GM20431 (cell line): ENCODE results near the gene CISTR.
"Not testable (repeated sequence)": the region's sequence is repeated elsewhere in the genome, so short reads cannot be mapped to it uniquely, and the experiment has no call there.

ENCODE experiments used
- in situ Hi-C: fragments of 300-500 bp; cut with MseI, MboI; formaldehyde crosslinking; loops from one replicate; pipeline ENCODE4 v1.15.0; 2020; ENCODE audit warnings: low sequenced_read_pairs; ENCODE audit not compliant: unreplicated experiment

CISTR gene

DNA sequence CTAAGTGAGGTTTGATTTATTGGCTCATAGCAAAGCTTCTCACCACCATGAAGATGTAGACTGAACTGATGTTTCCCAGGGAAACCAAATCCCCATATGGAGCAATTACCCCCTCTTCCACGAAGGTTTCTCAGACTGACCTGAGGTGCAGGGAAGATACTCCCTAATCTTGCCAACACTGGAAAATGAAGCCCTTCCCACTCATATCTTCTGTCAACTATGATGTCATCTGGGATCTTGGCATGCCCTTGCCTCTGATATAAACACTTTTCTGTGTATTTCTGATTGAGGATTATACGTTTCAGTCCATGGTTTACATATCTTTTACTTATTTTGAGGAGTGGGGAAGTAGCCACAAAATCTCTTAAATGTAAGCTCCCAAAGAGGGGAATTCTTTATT, 14.1 kb upstream of the CISTR start:
- in situ Hi-C loops = no loop called here

DNA sequence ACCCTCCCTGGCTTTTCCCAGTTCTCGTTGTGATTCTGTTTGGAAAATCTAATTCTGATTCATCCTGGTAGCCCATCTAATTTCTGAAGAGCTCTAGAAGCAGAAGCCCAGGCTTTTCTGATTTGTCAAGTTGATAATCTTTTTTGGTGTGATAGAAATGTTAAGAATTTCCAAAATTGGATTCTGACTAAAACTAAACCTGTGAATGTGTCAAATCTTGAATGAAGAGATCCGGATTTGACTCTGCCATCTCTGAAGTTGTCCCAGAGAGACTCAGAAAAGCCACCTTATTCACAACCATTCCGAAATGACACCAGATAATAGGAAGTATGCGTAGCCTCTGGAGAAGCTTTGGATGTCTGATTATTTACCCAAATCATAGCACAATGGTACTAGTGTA, 12.8 kb upstream of the CISTR start:
- in situ Hi-C loops = no loop called here

GRCh38 chr12:53762793-53763192, 11.0 kb upstream of the CISTR start:
- in situ Hi-C loops = not testable (repeated sequence)

DNA sequence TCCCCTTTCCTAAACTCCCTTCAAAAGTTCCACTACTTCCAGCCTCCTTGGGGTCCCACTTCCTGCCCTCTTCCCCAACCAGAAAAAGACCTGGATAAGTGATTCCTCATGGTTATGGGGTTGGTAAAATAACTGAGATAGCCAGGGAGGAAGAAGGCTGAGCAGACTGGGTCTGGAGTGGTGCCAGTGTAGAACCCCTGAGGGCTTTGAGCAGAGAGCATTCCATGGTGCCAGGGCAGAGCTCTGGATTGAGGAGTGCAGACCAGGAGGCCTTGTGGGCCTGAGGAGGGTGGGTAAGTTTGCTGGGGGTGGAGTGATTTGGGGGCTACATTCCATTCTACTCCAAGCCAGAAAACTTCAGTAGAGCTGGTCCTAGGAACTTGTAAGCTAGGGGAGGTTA, 9.5 kb upstream of the CISTR start:
- in situ Hi-C loops = no loop called here

GRCh38 chr12:53759261-53759660, 7.5 kb upstream of the CISTR start:
- in situ Hi-C loops = no loop called here

GRCh38 chr12:53758730-53759103, 6.9 kb upstream of the CISTR start:
- in situ Hi-C loops = no loop called here

GRCh38 chr12:53758081-53758729, 6.4 kb upstream of the CISTR start:
- in situ Hi-C loops = no loop called here

- in situ Hi-C loops = no loop called here
Measured at GRCh38 chr12:53757101-53757770, 5.5 kb upstream of the CISTR start.

DNA sequence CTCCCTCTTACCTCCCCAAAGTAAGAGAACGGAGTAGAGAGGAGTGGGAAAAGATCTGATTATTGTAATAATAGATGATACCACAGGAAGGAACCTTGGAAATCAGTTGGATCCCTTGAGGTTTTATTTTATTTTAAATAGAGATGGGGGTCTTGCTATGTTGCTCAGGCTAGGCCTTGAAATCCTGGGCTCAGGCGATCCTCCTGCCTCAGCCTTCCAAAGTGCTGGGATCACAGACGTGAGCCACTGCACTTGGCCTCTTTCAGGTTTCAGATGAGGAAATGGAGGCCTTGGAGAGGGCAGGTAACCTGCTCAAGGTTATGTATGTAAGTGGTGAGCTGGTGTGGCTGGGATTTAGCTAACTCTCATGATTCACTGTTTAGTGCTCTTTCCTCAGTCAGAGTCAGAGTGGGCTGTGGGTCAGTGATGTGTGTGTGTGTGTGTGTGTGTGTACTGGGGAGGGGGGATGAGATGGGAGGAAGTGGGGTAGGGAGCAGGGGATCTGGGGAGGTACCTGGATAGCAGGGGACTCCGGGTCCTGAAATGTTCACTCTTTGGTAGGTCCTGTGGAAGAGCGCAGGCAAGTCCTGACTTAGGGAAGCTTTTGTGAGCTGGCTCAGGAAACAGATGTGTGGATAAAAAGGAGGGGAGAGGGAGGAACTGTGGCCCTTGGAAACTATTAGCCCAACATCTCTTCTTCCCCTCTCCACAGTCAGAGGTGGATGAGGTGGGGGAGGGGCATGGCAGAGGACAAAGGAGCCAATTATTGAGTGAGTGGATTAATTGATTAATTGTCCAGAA, 4.7 kb upstream of the CISTR start:
- in situ Hi-C loops = no loop called here

DNA sequence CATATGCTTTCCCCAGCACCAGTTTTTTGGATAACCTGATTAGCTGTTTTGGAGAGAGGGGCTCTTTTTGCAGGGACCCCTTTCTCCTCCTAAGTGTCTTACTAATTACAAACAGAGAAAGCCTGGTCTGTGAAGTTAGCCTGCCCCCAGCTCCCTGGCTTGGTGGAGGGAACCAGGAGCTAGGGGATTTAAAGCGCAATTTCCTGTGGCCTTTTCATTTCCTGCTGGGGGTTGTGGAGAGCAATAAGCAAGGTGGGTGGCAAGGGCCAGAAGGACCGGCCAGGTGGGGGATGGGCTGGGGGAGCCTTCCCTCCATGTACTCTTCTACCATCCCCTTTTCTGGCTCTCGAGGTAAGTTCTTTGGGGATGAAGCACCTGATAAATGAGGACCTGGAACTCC, 4.1 kb upstream of the CISTR start:
- in situ Hi-C loops = no loop called here

DNA sequence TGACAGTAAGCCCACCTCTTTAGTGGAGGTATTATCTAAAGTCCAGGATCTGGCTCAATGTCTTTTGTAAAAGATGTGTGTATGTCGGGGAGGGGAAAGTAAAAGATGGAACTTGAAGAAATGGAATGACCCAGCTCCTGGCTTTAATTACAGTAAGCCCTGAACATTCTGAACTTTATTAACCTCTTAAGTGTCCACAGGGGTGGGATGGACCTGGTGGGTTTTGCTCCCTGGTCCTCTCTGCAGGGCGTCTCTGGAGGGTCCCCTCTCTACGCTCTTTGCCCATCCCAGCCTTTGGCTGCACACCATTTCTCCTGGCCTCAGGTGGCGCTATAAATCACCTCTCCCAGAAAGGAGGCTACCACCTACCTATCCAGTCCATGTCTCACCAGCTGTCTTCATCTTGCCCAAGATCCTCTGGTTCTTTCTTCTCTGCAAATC, 3.7 kb upstream of the CISTR start:
- in situ Hi-C loops = no loop called here

GRCh38 chr12:53754633-53755264, 3.0 kb upstream of the CISTR start:
- in situ Hi-C loops = no loop called here

DNA sequence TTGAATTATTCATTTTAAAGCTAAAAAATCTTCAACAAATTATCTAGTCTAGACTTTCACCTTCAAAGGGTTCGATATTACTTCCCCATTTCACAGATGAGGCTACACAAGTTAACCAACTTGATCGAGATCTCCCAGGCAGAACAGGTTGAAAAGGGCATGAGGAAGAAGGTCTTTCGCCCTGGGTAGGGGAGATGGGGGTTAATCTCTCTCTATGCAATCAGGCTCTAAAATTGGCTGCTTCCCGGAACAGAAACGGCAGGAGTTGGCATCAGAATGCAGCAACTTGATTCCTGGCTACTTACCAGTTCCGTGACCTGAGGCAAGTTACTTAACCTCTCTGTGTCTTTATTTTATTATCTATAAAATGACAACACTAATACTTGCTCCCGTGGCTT, 2.4 kb upstream of the CISTR start:
- in situ Hi-C loops = no loop called here

DNA sequence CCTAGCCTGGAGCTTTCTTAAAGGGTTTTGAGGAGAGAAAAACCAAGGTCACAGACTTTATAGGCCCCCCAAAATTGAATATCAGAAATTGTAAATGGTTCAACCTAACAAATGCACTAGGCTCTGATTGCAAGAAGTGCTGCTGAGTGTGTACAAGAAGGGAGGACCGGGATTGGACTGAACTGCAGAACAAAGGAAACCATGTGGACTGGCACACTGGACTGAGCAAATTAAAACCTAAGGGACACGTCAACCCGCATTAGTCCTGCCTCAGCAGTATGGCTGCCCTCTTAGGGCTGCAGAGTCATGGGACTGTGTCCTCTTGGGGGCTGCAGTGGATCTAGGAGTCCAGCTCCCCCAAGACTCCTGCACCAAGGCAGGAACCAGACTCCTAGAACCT, 842 bp upstream of the CISTR start:
- in situ Hi-C loops = no loop called here

DNA sequence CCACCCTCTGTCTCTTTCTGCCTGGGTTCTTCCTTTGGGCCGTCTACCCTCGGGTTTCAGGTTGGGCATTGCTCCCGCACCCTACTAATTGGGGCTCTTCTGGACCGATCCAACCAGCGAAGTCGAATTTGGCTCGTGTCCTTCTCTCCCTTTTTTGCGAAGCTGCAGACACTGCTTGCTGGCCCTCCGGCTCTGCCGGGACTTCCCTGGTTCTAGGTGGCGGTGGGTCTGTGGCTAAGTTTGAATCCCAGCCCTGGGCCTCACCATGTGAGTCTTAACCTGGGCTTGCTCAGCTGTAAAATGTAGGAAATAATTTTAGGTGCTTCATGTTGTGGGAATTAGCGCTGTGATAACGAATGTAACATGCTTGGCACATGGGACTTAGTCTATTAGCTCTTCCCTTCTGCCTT, 418 bp upstream of the CISTR start:
- in situ Hi-C loops = no loop called here

- in situ Hi-C loops = no loop called here
Measured at GRCh38 chr12:53750812-53751335, 905 bp downstream of the CISTR start.

DNA sequence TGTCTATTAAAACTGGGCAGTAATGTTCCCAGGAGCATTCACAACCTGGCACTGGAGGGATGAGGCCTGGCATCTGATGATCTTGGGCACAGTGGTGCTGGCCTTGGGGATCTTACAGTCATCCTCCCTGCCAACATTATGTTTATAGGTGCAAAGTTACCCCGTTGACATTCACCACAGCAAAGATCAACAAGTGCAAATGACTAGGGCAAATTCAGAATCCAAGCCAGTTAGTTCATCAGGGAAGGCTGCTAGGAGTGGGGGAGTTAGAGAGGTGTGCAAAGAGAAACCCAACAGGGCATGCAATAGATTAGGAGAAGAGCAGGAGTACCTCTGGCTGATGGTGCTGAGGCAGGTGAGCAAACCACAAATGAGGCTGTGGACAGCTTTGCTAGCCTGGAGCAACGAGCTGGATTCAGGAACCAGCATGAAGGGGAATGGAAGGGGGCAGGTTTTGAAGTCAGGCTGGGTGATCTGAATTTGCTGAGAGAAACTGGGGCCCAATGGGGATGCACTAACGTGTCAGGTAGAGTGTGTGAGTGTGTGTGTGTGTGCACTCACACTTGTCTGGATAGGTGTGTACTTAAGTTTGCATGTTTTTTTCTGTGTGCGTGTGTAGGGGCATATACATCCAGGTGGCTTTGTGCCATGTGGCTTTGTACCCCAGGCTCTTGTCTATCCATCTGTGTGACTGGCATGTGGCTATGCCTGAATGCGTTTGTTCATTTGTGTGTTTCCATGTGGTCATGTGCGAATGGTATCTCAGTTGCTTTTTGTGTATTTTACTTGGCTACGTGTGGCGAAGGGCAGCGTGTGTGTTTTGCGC, 1.6 kb downstream of the CISTR start:
- in situ Hi-C loops = no loop called here

- in situ Hi-C loops = no loop called here
Measured at GRCh38 chr12:53748072-53748840, 3.5 kb downstream of the CISTR start.

DNA sequence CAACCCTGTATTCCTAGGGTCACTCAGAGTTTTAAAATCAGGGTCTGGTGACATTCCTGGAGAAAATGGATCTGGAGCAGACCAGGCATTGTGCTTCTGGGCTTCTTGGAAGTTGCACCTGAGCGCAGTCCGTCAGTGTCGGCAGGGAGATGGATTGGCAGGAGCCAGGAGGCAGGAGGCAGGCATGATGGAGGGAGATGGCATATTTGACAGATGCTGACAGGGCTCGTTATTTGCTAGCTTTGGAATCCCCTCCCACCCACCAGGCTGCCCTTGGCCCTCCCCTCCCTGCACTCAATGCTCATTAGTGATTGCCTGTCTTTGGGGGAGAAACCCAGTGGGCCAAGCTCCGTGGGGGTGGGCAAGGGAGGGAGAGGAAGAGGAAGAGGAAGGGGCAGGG, 4.7 kb downstream of the CISTR start:
- in situ Hi-C loops = no loop called here
